ENCODE measurements around the gene C16orf96.

GRCh38 chr16:4580250-4580649, 24.1 kb downstream of the C16orf96 start:
- TF ChIP-seq ESRRA (IDR thresholded peaks at IDR 0.05; ENCODE audit: borderline replicate concordance, low read length), result no peak
- TF ChIP-seq CTCF (IDR thresholded peaks at IDR 0.05), result no peak
- TF ChIP-seq RNF2 (IDR thresholded peaks at IDR 0.05; ENCODE audit: borderline replicate concordance, low read depth), result no peak
- TF ChIP-seq KDM1A (IDR thresholded peaks at IDR 0.05; ENCODE audit: low read depth), result no peak
- no peak for TF ChIP-seq REST (IDR thresholded peaks at IDR 0.05)
- no peak for TF ChIP-seq EHMT2 (IDR thresholded peaks at IDR 0.05; ENCODE audit: low read depth)
- TF ChIP-seq POLR2A (IDR thresholded peaks at IDR 0.05; ENCODE audit: low read length), result no peak
- TF ChIP-seq MAZ (IDR thresholded peaks at IDR 0.05; ENCODE audit: borderline replicate concordance, low read depth, low read length), result no peak
- no peak for TF ChIP-seq CBX8 (IDR thresholded peaks at IDR 0.05)
- TF ChIP-seq CEBPB (IDR thresholded peaks at IDR 0.05), result no peak
- TF ChIP-seq, protein P1, sequence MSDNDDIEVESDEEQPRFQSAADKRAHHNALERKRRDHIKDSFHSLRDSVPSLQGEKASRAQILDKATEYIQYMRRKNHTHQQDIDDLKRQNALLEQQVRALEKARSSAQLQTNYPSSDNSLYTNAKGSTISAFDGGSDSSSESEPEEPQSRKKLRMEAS (IDR thresholded peaks at IDR 0.05), result 0 out of 2 replicates have a peak, but pooled peaks have one; percentile 1

All from A549 (cell line).